MM.1S (cell line): ENCODE results near the gene ABCA13.

Source experiments
- EZH2 ChIP-seq: fragments of 300-600 bp; sonication (generic); optimal IDR thresholded peaks from 2 replicates; pipeline ENCODE3; 2017; ENCODE audit warnings: low read depth, mild to moderate bottlenecking, antibody characterized with exemption, low read length, mixed read lengths
- TF ChIP-seq, protein P1 (sequence below): fragments of 300-600 bp; sonication (generic); IDR thresholded peaks from 2 replicates; pipeline ENCODE4 v1.5.1; 2016; ENCODE audit warnings: antibody characterized with exemption, low read length, mixed read lengths

- TF ChIP-seq, protein P1, sequence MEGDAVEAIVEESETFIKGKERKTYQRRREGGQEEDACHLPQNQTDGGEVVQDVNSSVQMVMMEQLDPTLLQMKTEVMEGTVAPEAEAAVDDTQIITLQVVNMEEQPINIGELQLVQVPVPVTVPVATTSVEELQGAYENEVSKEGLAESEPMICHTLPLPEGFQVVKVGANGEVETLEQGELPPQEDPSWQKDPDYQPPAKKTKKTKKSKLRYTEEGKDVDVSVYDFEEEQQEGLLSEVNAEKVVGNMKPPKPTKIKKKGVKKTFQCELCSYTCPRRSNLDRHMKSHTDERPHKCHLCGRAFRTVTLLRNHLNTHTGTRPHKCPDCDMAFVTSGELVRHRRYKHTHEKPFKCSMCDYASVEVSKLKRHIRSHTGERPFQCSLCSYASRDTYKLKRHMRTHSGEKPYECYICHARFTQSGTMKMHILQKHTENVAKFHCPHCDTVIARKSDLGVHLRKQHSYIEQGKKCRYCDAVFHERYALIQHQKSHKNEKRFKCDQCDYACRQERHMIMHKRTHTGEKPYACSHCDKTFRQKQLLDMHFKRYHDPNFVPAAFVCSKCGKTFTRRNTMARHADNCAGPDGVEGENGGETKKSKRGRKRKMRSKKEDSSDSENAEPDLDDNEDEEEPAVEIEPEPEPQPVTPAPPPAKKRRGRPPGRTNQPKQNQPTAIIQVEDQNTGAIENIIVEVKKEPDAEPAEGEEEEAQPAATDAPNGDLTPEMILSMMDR: no peak
- no peak for TF ChIP-seq EZH2
Measured at GRCh38 chr7:48165157-48165556, 6.1 kb upstream of the ABCA13 start.
